ES-I3 (cell line): Measurements from ENCODE around the gene SOX9.
"Not testable (repeated sequence)": the region's sequence is repeated elsewhere in the genome, so short reads cannot be mapped to it uniquely, and the experiment has no call there.

Source experiments
- H3K36me3 ChIP-seq: 2 replicates; pipeline ENCODE4 v1.6.1; 2013; ENCODE audit warnings: mild to moderate bottlenecking, low read length, control low read depth, moderate library complexity; ENCODE audit not compliant: insufficient read depth
- H3K4me1 ChIP-seq: 2 replicates; pipeline ENCODE4 v1.6.1; 2013; ENCODE audit warnings: mild to moderate bottlenecking, control low read depth, low read length; ENCODE audit not compliant: insufficient read depth
- H3K9ac ChIP-seq: 2 replicates; pipeline ENCODE4 v1.6.1; 2013; ENCODE audit warnings: low read depth, mild to moderate bottlenecking, low read length, moderate library complexity
- H3K9me3 ChIP-seq: 2 replicates; pipeline ENCODE4 v1.6.1; 2013; ENCODE audit warnings: mild to moderate bottlenecking, low read length, moderate library complexity; ENCODE audit not compliant: control insufficient read depth, insufficient read depth

SOX9 gene

DNA sequence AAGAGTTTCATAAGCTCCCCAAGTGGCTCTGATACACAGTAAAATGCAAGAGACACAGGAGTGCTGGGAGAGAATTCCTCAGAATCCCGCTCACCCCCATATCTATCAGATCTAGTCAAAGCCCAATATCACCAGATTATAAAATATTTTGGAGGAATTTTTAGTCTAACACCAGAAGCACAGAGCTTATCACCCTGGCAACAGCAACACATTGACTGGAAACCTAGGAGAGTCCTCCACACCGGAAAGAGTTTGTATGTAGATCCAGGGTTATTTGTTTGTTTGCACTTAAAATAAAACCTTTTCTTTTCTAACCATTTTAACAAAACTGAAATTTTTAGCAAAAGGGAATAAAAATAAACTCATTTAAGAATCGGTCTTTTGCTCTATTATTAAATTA is 7.2 kb downstream of the SOX9 start:
- Histone ChIP-seq H3K4me1 (peaks cover 34% of the 10 kb centered on the region), H3K9ac (no peak overlapping the region), H3K9me3 (no peaks in the 10 kb centered on the region), H3K36me3 (no peaks in the 10 kb centered on the region)

DNA sequence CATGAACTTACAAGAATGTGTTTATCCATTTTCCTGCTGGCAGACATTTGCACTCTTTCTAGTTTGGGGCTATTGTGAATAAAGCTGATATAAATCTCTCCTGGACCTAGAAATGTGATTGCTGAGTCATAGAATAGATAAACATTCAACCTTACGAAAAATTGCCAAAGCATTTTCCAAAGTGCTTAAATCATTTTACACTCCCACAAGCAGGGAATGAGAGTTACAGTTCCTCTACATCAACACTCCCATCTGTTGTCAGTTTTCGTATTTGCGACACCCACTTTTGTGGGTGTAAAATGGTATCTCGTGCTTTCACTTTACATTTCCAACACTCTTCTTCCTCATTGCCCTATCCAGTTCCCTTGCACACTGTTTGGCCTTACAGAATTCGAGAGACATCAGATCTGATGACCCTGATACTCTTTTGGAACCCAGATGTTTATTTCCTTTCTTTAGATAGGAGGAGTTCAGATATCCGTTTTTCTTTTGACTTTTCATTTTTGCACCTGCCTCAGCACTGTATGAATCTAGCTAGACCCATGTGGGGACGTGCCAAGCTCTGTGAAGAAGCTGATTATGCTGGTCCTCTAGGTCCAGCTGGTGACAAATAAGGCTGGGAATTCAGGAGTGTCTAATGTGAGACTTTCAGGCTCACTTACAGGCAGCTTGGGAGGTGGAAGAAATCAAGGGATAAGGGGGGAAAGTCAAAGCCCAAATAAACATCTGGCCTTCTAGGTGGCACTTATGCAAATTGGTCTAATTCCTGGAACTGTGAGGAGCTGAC is 14.0 kb downstream of the SOX9 start:
- Histone ChIP-seq H3K9ac (no peak overlapping the region), H3K36me3 (no peaks in the 10 kb centered on the region), H3K4me1 (peaks cover 7% of the 10 kb centered on the region; the same call in 1 of the 2 replicates), H3K9me3 (no peaks in the 10 kb centered on the region)

DNA sequence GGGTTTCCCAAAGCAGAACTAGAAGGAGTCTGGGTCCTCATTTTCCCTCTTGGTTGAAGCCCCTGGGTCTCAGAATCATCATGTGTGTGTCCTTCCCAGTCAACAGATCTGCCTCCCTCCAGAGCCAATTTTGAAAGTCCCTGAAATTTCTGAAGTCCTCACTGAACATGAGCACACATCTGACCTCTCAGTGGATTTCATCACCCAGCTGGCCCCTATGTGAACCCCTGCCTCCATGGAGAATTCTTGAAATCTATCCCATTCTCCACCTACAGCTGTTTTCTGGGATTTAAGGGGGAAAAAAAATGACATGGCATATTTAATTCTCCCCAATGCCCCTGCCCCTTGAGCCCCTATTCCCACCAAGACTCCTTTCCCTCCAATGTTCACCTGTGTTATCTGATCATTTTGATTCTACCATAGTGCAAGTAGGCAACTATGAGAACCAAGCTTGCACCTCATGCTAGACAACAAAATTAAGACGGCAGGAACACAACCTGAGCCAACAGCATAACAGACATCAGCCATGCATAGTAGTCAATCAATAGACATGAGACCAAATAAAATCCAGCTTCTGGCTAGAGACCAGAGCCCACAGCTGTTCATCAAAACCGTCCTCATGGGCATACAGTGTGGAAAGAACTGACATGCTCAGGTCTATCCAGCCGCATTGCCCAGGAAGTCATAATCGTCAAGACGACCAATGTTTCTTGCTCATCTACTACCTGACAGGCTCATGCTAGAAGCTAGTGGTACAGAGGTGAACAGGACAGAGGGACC is 14.9 kb downstream of the SOX9 start:
- peaks cover 15% of the 10 kb centered on the region; the same call in 1 of the 2 replicates for H3K4me1 ChIP-seq
- H3K36me3 ChIP-seq, result no peaks in the 10 kb centered on the region
- no peaks in the 10 kb centered on the region for H3K9me3 ChIP-seq

DNA sequence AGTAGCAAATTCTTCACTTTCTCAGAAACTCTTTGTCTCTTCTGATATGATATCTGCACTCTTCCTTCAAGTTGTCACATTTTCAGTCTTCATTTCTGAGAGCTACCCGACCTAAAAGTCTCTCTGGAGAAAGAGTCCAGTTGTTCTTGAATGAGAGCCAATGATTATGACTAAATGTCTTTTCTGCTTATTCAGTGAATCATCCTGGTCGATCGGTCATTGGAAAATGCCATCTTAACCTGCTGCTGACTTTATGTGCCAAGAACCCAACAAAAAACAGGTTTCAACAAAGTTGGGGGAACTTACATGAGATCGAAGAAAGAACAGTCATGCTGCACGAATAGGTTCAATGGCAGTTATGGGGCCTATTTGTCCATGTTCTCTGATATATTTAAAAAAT is 15.9 kb downstream of the SOX9 start:
- H3K4me1 ChIP-seq, result peaks cover 15% of the 10 kb centered on the region; the same call in 1 of the 2 replicates

More for the DNA sequence above, 14.9 kb downstream of the SOX9 start:
- no peak overlapping the region for H3K9ac ChIP-seq

DNA sequence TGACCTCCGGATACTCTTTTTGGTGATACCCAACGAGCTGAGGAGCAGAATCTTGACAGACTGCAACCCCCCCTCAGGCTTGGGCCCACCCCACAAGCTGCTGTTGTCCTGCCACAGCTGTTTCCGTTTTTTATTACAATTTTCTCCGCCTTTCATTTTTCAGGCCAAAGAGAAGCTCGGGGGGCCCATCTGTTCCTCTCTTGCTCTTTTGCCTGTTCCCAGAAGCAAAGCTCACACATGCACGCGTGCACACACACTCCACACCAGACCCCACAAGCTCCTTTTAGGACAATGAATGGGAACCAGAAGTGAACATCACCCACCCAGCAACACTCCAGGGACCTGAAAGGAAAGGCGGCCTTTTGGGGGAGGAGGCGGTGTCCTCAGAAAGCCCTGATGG is 16.3 kb downstream of the SOX9 start:
- Histone ChIP-seq H3K36me3 (no peaks in the 10 kb centered on the region), H3K9me3 (no peaks in the 10 kb centered on the region), H3K4me1 (peaks cover 15% of the 10 kb centered on the region; the same call in 1 of the 2 replicates), H3K9ac (no peak overlapping the region)

More for the DNA sequence above, 15.9 kb downstream of the SOX9 start:
- Histone ChIP-seq H3K36me3 (no peaks in the 10 kb centered on the region), H3K9ac (no peak overlapping the region), H3K9me3 (no peaks in the 10 kb centered on the region)

DNA sequence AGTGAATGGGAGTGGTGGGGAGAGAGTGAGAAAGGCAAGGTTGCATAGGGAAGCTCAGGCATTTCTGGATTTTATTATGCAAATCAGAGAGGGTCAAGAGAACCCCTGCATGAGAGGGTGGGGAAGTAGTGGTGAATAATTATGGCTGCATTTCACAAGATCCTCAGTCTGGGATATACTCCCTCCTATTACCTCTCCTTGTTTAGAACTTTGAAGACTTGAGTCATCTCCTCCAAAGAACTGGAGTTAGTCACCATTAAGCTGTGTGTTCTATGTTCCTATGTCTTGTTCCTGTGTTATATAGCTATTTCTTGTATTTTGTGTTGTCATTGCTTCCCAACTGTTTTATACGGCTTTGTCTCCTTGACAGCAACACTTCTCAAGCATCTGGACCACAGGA is 18.4 kb downstream of the SOX9 start:
- Histone ChIP-seq H3K9ac (no peak overlapping the region), H3K9me3 (no peaks in the 10 kb centered on the region), H3K4me1 (peaks cover 15% of the 10 kb centered on the region; the same call in 1 of the 2 replicates), H3K36me3 (no peaks in the 10 kb centered on the region)

- Histone ChIP-seq H3K9me3 (no peaks in the 10 kb centered on the region), H3K4me1 (peaks cover 9% of the 10 kb centered on the region; the same call in 1 of the 2 replicates), H3K9ac (no peak overlapping the region), H3K36me3 (no peaks in the 10 kb centered on the region)
These were observed 20.5 kb downstream of the SOX9 start for GRCh38 chr17:72141336-72141735.

GRCh38 chr17:72142097-72142496 is 21.3 kb downstream of the SOX9 start:
- not testable (repeated sequence) for H3K36me3 ChIP-seq, H3K4me1 ChIP-seq, H3K9ac ChIP-seq, H3K9me3 ChIP-seq

- peaks cover 9% of the 10 kb centered on the region; the same call in 1 of the 2 replicates for H3K4me1 ChIP-seq
- no peak overlapping the region for H3K9ac ChIP-seq
- H3K9me3 ChIP-seq, result no peaks in the 10 kb centered on the region
These were observed 21.8 kb downstream of the SOX9 start for GRCh38 chr17:72142614-72143013.

DNA sequence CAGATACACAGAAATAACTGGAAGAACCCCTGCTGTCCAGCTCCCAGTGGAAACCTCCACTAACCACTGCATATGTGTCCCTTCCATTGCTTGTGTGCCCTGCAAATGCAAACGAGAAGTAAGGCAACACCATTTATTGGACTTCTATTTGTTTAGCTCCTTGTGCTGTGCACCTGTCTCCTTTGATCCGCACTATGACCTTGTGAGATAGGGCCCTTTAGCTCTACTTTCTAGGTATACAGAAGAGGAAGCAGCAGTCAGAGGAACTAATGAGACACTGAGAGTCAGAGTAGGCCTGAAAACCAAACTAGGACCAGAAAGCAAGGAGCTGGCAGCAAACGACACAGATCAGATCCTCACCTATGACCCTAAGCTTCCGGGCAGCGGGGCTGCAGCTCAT is 22.4 kb downstream of the SOX9 start:
- peaks cover 9% of the 10 kb centered on the region; the same call in 1 of the 2 replicates for H3K4me1 ChIP-seq
- no peak overlapping the region for H3K9ac ChIP-seq
- H3K36me3 ChIP-seq, result no peaks in the 10 kb centered on the region
- no peaks in the 10 kb centered on the region for H3K9me3 ChIP-seq

More at GRCh38 chr17:72142614-72143013, 21.8 kb downstream of the SOX9 start:
- H3K36me3 ChIP-seq, result no peaks in the 10 kb centered on the region

GRCh38 chr17:72144101-72144500 is 23.3 kb downstream of the SOX9 start:
- H3K9ac ChIP-seq, result no peak overlapping the region
- H3K36me3 ChIP-seq, result no peaks in the 10 kb centered on the region
- H3K9me3 ChIP-seq, result no peaks in the 10 kb centered on the region
- H3K4me1 ChIP-seq, result peaks cover 9% of the 10 kb centered on the region; the same call in 1 of the 2 replicates

DNA sequence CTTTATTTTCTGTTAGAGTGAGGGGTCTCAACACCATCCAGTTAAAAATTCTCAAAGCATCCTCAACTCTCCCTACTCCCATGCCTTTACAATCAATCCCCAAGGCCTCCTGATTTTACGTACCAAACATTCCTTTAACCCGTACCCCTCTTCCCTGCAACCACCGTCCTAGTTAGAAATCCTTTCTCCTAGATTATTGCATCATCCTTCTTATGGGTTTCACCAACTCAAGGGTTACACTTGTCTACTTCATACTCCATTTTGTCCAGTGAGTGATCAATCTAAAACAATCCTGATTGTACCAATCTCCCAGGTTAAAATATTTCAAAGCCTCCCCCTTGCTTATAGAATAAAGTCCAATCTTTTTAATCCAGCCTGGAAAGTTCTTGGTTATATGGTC is 24.7 kb downstream of the SOX9 start:
- Histone ChIP-seq H3K9ac (no peak overlapping the region), H3K4me1 (peaks cover 10% of the 10 kb centered on the region; the same call in 1 of the 2 replicates), H3K36me3 (no peaks in the 10 kb centered on the region), H3K9me3 (no peaks in the 10 kb centered on the region)

GRCh38 chr17:72145962-72146361 is 25.1 kb downstream of the SOX9 start:
- H3K4me1 ChIP-seq, result peaks cover 10% of the 10 kb centered on the region; the same call in 1 of the 2 replicates
- no peaks in the 10 kb centered on the region for H3K36me3 ChIP-seq
- no peaks in the 10 kb centered on the region for H3K9me3 ChIP-seq
- no peak overlapping the region for H3K9ac ChIP-seq

GRCh38 chr17:72146371-72146770 is 25.6 kb downstream of the SOX9 start:
- no peaks in the 10 kb centered on the region for H3K9me3 ChIP-seq
- no peaks in the 10 kb centered on the region for H3K36me3 ChIP-seq
- H3K9ac ChIP-seq, result no peak overlapping the region
- peaks cover 10% of the 10 kb centered on the region for H3K4me1 ChIP-seq
